BJ (cell line): ENCODE results near the gene VPS25. TPM values are rescaled to one million over a fixed set of nuclear protein-coding genes. Genes with fewer than 3 reads are reported as not detected.

ENCODE experiments used
- CTCF ChIA-PET: fragments of 350-600 bp; formaldehyde crosslinking; extraction: SDS; loops from one replicate; lab custom pipeline; 2021; ENCODE audit warnings: antibody characterized with exemption, inconsistent platforms; lab: Yijun Ruan, JAX
- POLR2A ChIA-PET: fragments of 300-600 bp; sonication (Branson Sonifier 250); formaldehyde crosslinking; extraction: SDS; loops from one replicate; lab custom pipeline; 2021; ENCODE audit warnings: antibody characterized with exemption; lab: Charles Lee
- DNase-seq: peaks from one replicate; pipeline ENCODE4 v3.0.0-alpha.2; 2011; ENCODE audit warnings: low read depth
- H3K27me3 ChIP-seq: 2 replicates; pipeline ENCODE4 v1.6.0; 2011; ENCODE audit warnings: low read length; ENCODE audit not compliant: control insufficient read depth, insufficient read depth
- H3K36me3 ChIP-seq: 2 replicates; pipeline ENCODE4 v1.5.1; 2011; ENCODE audit warnings: low read length; ENCODE audit not compliant: control insufficient read depth, insufficient read depth
- H3K4me3 ChIP-seq: 2 replicates; pipeline ENCODE4 v1.5.1; 2011; ENCODE audit warnings: low read depth, mild to moderate bottlenecking, control low read depth, low read length
- polyA plus RNA-seq: library from polyadenylated mRNA; depleted of rRNA; stranded (reverse); fragments of >200 nt; gene quantifications from 2 replicates; pipeline ENCODE4 v1.2.3, GENCODE V29; 2011
- TF ChIP-seq, protein P1 (sequence below): IDR thresholded peaks from 2 replicates; pipeline ENCODE4 v1.5.1; 2011; ENCODE audit warnings: low read depth, mild to moderate bottlenecking, control low read depth, inconsistent platforms, low read length, moderate library complexity; ENCODE audit not compliant: insufficient read depth

The VPS25 gene
- polyA plus RNA-seq, 1 experiment = 181 TPM

DNA sequence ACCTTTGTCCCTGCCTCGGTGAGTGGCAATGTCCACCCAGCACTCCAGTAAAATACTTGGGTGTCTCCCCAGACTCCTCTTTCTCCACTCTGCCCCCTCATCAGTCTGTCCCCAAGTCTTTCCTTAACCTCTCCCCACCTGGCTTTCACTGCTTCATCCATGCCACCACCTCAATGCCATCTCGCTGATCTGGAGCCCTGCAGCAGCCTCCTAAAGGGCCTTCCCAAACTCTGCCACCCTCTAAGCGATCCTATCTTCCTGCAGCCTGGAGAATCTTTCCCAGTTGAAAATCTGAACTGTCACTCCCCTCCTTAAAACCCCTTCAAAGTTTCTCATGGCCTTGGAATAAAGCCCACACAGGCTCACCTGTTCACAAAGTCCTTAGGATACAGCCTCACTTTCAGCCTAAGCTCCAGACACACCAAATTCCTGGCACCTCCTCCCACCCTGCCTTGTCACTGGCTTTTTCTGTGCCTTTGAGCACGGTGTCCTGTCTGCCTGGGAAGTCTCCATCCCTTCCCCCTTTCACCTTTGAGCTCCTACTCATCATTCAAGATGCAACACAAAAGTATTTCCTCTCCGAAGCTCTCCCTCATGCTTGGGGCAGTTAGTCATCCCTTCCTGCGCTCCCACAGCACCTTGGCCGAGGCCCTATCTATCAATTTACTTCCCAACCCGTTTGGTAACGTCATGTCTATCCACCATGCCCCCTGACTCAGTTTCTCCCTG lies 10.0 kb downstream of the VPS25 start:
- ChIA-PET POLR2A (interaction anchor here (0.7 kb wide), 1 partner anchor 178 kb away, joined by 5 read pairs; no protein-coding TSS in a partner anchor), CTCF (no interaction called here)
- TF ChIP-seq, protein P1, sequence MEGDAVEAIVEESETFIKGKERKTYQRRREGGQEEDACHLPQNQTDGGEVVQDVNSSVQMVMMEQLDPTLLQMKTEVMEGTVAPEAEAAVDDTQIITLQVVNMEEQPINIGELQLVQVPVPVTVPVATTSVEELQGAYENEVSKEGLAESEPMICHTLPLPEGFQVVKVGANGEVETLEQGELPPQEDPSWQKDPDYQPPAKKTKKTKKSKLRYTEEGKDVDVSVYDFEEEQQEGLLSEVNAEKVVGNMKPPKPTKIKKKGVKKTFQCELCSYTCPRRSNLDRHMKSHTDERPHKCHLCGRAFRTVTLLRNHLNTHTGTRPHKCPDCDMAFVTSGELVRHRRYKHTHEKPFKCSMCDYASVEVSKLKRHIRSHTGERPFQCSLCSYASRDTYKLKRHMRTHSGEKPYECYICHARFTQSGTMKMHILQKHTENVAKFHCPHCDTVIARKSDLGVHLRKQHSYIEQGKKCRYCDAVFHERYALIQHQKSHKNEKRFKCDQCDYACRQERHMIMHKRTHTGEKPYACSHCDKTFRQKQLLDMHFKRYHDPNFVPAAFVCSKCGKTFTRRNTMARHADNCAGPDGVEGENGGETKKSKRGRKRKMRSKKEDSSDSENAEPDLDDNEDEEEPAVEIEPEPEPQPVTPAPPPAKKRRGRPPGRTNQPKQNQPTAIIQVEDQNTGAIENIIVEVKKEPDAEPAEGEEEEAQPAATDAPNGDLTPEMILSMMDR = no peak
- H3K27me3 ChIP-seq = no peaks in the 10 kb centered on the region
- H3K36me3 ChIP-seq = peaks cover 10% of the 10 kb centered on the region
- DNase-seq = no peak
- no peak overlapping the region for H3K4me3 ChIP-seq

DNA sequence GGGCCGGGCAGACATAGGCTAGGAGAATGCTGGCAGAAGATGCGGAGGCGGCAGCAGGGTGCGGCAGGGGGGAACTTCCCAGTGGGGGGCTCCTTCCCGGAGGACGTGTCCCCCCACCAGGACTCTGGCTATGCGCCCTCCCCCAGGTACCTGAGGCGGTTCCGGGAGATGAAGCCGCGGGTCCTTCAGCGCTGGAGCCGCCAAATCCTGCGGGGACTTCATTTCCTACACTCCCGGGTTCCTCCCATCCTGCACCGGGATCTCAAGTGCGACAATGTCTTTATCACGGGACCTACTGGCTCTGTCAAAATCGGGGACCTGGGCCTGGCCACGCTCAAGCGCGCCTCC lies 10.5 kb downstream of the VPS25 start:
- no peak for DNase-seq
- peaks cover 7% of the 10 kb centered on the region; the same call in 1 of the 2 replicates for H3K36me3 ChIP-seq
- H3K27me3 ChIP-seq = no peaks in the 10 kb centered on the region
- H3K4me3 ChIP-seq = no peak overlapping the region
- POLR2A ChIA-PET = interaction anchor here (0.7 kb wide), 1 partner anchor 179 kb away, joined by 5 read pairs; no protein-coding TSS in a partner anchor
- TF ChIP-seq, protein P1 = no peak
- CTCF ChIA-PET = no interaction called here

DNA sequence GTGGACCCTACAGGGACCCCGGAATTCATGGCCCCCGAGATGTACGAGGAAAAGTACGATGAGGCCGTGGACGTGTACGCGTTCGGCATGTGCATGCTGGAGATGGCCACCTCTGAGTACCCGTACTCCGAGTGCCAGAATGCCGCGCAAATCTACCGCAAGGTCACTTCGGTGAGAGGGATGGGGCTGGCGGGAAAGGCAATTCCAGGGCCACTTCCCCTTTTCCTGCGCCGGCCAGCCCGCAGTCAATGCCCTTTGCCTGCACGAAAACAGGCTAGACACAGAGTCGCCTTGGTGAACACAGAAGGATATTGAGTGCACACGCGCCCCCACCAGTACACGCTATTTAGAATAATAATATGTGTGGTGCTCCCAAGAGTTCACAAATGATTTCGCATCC lies 11.2 kb downstream of the VPS25 start:
- H3K4me3 ChIP-seq = no peak overlapping the region

DNA sequence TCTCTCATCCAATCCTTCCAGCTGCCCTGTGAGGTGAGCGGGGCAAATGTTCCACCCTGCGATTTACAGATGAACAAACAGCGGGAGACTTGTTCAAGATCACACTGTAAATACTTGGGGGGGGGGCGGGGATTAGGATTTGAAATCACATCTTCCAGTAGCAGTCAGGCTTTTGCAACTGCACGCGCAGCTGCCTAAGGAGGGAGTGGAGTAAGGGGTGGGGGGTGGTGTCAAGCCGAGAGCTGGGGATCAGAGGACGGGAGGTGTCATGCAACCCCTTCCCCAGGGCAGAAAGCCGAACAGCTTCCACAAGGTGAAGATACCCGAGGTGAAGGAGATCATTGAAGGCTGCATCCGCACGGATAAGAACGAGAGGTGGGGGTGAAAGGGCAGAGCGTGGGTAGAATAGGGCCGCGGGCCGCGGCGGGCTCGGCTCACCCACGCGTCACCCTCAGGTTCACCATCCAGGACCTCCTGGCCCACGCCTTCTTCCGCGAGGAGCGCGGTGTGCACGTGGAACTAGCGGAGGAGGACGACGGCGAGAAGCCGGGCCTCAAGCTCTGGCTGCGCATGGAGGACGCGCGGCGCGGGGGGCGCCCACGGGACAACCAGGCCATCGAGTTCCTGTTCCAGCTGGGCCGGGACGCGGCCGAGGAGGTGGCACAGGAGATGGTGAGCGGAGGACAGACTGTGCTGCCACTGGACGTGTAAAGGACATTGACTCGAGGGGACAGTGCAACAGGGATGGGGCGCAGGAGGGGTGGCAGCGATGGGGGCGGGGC lies 11.8 kb downstream of the VPS25 start:
- H3K27me3 ChIP-seq = no peaks in the 10 kb centered on the region

More for the DNA sequence above, 11.2 kb downstream of the VPS25 start:
- CTCF ChIA-PET = interaction anchor here (0.8 kb wide), 1 partner anchor 9 kb away, joined by 3 read pairs; no protein-coding TSS in a partner anchor
- no peak for DNase-seq
- POLR2A ChIA-PET = no interaction called here
- TF ChIP-seq, protein P1 = no peak
- Histone ChIP-seq H3K36me3 (peaks cover 4% of the 10 kb centered on the region; the same call in 1 of the 2 replicates), H3K27me3 (no peaks in the 10 kb centered on the region)

More for the DNA sequence above, 11.8 kb downstream of the VPS25 start:
- Histone ChIP-seq H3K4me3 (no peak overlapping the region), H3K36me3 (peaks cover 4% of the 10 kb centered on the region; the same call in 1 of the 2 replicates)
- TF ChIP-seq, protein P1 = no peak
- DNase-seq = no peak
- ChIA-PET CTCF (interaction anchor here (0.8 kb wide), 1 partner anchor 8 kb away, joined by 3 read pairs; no protein-coding TSS in a partner anchor), POLR2A (no interaction called here)
